ENCODE measurements around the gene TCP11L1. TPM values are rescaled to one million over a fixed set of nuclear protein-coding genes. Genes with fewer than 3 reads are reported as not detected.
"Not testable (repeated sequence)": the region's sequence is repeated elsewhere in the genome, so short reads cannot be mapped to it uniquely, and the experiment has no call there.

Gene TCP11L1
- total RNA-seq, 1 donor from 2014 or later = 23.2 TPM

DNA sequence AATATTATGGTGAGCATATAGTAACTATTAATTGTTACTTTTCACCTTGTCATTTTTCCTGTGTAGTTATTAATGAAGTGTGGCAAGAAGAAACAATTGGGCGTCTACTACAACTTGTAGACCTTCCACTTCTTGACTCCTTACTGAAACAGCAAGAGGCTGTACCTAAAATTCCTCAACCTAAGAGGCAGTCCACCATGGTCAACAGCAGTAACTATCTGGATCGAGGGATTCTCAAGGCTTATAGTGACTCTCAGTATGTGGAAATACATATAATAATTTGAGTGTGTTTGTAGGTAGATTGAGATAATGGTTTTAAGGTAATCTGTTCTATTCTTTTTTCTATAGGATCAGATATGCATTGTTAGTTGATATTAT, 10.8 kb upstream of the TCP11L1 start:
- DNase-seq (ENCODE audit: extremely low read depth, low read depth, low spot score) = no peak

DNA sequence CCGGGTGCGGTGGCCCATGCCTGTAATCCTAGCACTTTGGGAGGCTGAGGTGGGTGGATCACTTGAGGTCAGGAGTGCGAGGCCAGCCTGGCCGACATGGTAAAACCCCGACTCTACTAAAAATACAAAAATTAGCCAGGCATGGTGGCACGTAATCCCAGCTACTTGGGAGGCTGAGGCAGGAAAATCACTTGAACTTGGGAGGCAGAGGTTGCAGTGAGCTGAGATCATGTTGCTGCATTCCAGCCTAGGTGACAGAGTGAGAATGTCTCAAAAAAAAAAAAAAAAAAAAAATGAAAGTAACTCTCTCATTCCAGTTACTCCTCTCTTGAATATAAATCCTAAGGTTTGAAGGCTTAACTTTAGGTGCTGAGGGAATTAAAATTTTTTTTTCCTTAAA, 10.2 kb upstream of the TCP11L1 start:
- DNase-seq (ENCODE audit: extremely low read depth, low read depth, low spot score) = not testable (repeated sequence)

DNA sequence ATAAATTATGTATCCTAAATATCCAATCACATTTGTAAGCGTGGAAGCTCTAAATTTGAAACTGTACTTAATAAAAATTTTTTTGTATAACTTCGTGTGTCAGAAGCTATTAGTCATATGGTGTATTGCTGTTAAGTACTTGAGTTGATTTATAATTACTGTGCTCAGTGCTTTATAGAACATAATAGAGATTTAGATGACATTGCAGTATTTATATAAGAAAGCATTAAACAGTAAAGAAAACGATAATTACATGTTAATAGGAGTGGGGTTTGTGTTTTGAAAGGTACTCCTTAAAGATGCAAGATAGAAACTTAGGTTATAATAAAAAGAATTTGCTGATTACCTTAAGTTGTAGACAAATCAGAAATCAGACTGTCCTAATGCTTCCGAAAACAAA, 5.9 kb upstream of the TCP11L1 start:
- no peak for DNase-seq (ENCODE audit: extremely low read depth, low read depth, low spot score)

DNA sequence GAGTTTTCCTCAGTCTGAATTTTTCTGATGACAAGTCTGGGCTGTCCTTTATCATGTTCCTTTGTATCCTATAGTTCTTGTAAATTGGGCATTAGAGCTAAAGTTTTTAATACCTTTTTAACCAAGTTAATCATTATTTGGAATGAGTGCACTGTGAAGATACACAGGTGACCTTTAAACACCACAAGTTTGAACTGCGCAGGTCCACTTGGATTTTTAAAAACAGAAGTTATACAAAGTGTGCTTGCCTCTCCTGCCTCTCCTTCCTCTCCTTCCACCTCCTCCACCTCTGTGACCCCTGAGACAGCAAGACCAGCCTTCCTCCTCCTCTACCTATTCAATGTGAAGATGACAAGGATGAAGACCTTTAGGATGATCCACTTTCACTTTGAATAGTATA, 4.4 kb upstream of the TCP11L1 start:
- no peak for DNase-seq (ENCODE audit: extremely low read depth, low read depth, low spot score)

DNA sequence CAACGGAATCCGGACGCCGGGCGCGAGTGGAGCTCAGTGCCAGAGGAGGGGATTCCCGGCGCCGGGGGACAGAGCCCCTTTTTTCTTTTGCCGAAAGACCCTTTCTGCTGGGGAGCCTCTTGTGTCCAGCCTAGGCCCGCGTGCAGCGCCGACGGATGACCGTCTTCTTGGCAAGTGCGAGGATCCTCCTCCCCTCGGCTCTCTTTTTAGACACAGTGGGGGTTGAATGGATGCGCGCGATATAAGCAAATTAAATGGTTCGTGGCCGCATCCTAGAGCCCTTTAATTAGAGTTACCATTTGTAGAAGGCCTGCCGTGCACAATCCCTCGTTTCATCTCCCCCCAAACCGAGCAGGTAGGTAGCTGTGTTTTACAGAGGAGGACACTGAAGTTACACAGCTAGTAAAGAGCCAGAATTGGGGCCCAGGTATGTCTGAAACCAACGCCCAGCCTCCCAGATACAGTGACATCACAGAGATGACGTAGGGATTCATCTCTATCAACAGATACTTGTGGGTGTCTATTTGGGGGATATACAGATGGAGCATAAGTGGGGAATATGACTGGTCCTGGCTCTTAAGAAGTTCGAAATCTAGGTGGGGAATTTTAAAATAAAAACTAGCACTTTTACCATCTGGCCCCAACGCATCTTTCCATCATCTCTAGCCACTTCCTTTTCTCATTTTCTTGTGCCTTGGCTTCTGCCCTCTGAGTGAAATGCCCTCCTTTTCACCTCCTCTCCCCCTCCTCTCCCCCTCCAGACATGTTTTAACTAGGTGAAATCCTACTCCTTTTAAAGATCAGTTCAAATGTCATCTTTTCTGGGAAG, 875 bp downstream of the TCP11L1 start:
- no peak for DNase-seq (ENCODE audit: extremely low read depth, low read depth, low spot score)

DNA sequence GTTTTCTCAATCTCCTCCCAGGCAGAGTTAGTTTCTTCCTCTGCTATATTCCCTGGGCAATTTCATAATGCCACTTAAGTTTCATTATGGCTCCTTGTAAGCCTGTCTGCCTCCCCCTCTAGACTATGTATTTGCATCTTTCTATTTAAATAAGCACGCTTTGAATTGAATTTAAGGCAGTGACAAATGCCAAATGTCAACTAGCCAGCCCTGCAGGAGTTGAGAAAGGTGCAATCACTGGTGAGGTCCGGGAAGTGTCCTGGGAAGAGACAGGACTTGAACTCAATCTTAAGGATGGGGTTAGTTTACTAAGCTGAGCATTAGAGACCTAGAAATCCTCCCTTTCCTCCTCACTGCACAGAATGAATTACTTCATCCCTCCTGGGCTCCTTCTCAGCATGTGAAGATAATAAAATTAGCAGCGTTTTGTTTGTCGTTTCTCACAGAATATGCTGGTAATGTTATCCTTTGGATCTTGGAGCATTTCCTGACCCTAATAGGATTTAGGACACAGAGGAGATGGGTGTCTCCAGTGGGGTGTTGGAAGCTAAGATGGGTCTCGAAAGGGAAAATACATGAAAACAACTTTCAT, 1.6 kb downstream of the TCP11L1 start:
- DNase-seq (ENCODE audit: extremely low read depth, low read depth, low spot score) = no peak

DNA sequence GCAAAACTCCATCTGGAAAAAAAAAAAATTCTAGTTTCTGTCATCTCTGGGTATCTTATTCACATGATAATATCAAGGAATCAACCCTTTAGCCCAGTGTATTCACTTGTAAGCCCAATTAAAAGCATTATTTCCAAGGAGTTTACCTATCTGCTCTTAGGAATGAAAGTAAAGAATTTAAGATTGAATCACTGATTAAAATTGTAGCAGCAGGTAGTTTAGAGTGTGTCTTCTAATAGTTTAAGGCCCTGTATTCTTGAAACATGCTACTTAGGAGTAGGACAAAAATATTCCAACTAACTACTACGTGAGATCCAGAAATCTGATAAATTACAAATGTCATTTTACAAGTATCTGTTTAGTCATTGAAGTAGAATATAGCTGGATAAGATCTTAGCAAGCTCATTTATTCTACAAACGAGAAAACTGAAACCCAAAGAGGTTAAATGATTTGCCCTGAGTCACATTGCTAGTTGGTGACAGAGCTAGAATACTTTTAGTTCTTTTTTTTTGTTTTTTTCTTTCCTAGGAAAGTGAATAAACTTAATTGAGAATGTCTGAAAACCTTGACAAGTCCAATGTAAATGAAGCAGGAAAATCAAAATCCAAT, 4.0 kb downstream of the TCP11L1 start:
- DNase-seq (ENCODE audit: extremely low read depth, low read depth, low spot score) = no peak

DNA sequence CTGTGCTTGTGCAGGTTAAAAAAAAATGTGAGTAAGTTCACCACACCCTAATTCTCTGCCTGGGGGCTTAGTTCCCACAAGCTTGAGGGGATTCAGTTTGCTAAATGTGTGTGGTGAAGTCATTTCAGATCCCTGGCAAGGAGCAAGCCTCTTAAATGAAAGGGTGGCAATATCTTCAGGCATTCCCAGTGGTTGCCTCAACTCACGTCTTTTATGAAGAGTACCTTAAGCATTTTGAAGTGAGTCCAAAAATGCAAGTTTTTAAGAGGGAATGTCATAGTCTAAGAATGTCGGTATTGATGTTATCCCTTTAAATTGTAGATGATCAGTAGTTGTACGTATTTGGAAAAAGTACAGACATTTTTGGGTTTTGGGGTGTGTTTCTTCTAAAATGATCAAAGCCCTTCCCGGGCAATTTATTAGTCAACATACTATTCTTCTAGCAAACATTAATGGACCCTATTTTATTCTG, 4.9 kb downstream of the TCP11L1 start:
- no peak for DNase-seq (ENCODE audit: extremely low read depth, low read depth, low spot score)

DNA sequence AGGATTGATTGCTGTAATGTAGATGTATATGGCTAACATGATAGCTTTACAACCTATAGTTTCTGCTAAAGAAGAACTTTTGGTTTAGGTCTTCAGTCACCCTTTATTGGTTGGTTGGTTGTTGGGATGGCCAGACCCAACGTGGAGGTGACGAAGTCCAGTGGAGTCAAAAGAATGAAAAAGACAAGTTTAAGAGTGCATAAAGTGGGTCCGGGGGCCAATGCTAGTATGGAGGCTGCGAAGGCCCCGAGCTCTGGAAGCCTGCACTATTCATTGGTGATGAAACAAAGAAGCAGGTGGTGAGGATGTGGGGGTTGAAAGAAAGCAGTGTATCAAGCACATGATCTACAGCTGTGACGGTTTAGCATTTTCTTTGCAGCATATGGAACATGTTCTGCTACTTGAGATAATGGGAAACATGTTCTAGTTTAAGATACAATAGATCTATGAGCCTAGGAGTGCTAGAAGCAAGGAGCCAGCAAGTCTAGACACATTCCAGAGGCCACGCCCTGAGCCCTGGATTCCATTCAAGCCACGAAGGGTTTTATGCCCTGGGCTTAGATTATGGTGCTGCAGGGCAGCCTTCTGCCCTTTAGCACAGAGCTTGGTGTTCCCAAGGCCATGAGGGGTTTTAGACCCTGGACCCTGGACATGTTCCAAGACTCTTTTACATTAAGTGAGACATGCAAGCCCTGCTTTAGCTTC, 6.3 kb downstream of the TCP11L1 start:
- DNase-seq (ENCODE audit: extremely low read depth, low read depth, low spot score) = no peak

DNA sequence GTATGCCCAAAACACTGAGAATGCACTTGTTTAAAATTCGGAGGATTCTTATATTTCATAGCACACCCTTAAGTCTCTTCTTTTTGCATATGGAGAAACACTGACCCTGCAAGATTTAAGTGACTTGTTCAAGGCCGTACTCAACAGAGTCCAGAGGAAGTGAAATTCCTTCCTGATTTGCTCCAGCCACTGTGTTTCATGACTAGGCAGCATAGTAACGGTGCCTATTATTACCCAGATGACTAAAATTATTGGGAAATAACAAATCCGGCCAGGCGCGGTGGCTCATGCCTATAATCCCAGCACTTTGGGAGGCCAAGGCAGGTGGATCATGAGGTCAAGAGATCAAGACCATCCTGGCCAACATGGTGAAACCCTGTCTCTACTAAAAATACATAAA, 9.3 kb downstream of the TCP11L1 start:
- not testable (repeated sequence) for DNase-seq (ENCODE audit: extremely low read depth, low read depth, low spot score)

DNA sequence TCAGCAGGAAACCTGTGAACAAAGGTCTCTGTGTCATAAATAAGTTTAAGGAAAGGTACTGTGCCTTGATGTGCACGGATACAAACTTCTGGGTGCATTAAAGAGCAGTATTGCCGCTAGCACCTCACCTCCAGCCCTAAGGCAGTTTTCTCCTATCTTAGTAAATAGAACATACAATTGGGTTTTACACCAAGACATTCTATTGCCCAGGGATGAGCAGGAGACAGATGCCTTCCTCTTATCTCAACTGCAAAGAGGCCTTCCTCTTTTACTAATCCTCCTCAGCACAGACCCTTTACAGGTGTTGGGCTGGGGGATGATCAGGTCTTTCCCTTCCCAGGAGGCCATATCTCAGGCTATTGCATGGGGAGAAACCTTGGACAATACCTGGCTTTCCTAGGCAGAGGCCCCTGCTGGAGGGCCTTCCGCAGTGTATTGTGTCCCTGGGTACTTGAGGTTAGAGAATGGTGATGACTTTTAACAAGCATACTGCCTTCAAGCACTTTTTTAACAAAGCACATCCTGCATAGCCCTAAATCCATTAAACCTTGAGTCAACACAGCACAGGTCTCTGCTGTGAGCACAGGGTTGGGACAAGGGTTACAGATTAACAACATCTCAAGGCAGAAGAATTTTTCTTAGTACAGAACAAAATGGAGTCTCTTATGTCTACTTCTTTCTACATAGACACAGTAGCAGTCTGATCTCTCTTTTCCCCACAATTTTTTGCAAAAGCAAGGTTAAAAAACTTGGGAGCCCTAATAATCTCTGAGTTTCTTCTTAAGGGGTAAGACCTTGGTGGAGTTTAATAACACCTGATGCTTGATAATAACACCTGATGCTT, 10.4 kb downstream of the TCP11L1 start:
- not testable (repeated sequence) for DNase-seq (ENCODE audit: extremely low read depth, low read depth, low spot score)

DNA sequence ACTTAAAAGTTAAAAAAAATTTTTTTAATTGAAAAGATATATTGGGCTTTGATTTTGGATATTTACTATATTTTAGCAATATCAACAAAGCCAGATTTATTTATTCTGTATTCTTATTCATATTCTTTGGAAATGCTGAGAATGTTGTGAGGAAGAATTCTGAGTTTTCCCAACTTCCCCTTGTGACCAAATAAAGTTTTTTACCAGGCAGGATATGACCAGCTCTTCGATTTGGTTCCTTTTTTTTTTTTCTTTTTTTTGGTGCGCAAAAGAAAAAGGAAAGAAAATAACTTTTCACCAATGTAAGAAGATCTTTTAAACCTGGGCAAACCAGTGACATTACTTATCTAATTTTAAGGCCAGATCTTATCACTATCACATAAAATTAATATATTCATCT, 12.9 kb downstream of the TCP11L1 start:
- DNase-seq (ENCODE audit: extremely low read depth, low read depth, low spot score) = no peak

DNA sequence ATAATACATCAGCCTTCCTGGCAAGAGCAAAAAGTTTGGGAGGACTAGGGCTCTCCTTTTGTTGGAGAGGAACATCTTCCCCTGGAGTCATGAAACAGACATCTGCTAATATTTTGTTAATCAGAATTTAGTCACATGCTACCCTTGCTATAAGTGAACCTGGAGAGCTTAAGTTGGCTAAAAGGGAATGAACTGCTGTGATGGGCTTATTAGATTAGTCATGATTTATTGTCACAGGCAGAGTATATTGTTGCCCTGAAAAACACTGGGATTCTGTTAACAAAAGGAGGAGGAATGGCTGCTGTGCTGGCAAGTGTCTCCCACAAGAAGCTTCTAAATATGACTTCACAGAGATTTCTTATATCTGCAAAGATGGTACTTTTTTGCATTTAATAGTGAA, 16.0 kb downstream of the TCP11L1 start:
- DNase-seq (ENCODE audit: extremely low read depth, low read depth, low spot score) = no peak

DNA sequence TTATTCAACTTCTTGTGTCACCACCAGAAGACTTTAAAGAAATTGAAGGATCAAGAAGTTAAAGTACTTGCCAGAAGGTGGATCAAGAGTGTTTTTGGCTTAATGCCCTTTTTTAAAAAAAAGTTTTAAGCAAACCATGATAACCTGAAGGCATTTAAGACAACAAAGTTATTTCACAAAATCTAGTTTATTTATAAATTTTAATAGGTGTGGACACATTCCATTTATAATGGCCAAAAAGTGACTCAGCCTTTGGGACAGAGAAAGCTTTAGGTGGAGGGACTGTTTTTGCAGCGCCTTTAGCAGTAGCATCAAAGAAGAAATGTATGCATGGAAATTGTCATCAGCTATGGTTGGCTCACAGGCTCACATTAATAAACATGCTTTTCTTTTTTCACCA, 17.9 kb downstream of the TCP11L1 start:
- DNase-seq (ENCODE audit: extremely low read depth, low read depth, low spot score) = no peak

DNA sequence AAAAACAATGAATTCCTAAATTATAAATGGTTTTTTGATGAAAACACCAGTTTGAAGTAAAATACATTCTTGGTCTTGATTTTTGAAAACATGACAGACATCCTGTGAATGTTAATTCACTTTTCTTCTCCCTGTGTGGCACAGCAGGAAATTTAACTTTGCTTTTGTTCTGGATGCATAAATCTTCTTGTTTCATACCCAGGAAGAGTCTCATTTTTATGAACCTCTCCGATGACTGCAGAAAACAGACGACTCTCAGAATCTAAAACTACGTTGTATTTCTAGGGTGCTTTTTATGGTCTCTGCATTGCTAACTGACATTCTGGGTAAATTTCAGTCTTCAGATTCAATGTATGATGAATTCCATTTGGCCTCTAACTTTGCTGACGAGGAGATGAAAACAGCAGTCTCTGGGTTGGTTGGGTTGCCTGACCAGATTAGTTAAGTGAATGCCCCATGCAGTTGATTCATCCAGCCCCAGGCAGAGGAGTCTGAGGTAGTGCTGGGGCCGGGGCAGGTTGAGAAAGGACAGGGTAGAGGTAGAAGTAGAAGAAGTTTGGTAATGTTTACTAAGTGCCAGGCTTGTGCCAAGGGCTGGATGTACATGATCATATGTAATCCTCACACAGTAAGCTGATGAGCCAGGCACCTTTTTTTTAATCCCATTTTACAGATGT, 20.1 kb downstream of the TCP11L1 start:
- DNase-seq (ENCODE audit: extremely low read depth, low read depth, low spot score) = no peak

DNA sequence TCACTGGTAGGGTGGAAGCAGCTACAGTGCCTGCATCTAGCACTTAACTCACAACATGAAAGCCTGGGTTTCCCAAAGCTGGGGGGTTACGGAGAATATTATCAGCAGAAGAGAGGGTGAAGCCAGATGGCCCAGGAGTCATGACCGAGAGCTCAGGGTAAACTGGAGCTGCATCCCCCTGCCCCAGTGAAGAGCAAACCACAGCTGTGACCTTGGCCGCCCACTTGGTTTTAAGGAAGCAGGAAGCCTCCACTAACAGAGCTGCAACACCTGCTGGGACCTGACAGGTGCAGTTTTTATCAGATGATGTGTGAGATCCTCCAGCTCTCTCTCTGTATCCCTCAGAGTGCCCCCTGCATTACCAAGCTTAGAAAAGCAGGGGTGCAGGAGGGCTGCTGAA, 20.9 kb downstream of the TCP11L1 start:
- DNase-seq (ENCODE audit: extremely low read depth, low read depth, low spot score) = no peak

DNA sequence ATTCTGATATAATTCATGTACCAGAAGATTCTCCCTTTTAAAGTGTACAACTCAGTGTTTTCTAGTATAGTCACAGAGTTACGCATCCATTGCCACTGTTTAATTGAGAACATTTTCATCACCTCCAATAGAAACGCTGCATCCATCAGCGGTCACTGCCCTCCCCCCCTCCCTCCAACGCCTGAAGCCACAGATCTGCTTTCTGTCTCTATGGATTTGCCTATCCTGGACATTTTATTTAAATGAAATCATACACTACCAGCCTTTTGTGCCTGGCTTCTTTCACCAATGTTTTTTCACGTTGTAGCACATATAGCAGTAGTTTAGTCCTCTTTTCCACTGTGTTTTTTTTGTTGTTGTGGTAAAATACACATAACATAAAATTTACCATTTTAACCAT, 22.8 kb downstream of the TCP11L1 start:
- DNase-seq (ENCODE audit: extremely low read depth, low read depth, low spot score) = no peak

DNA sequence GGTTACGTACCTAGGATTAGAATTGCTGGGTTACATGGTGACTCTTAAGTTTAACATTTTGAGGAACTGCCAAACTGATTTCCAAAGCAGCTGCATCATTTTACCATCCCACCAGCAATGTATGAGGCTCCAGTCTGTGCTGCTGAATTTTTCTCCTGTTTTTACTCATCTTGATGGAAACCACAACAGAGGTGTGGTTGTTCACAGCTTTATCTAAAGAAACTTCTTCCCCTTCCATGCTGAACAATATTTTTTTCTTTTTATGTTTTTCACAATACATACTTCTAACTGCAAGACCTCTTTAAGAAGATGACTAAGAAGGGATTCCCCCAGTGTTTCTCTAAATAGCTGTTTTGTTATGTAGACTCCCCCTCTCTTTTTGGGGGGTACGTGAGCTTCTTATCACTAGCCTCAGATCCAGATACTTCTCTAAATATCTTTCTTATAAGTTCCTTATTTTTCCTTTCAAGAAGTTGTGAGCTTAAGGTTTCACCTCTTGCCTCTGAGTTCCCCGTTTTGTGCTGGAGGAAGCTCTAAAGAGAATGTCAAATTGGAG, 24.0 kb downstream of the TCP11L1 start:
- no peak for DNase-seq (ENCODE audit: extremely low read depth, low read depth, low spot score)

DNA sequence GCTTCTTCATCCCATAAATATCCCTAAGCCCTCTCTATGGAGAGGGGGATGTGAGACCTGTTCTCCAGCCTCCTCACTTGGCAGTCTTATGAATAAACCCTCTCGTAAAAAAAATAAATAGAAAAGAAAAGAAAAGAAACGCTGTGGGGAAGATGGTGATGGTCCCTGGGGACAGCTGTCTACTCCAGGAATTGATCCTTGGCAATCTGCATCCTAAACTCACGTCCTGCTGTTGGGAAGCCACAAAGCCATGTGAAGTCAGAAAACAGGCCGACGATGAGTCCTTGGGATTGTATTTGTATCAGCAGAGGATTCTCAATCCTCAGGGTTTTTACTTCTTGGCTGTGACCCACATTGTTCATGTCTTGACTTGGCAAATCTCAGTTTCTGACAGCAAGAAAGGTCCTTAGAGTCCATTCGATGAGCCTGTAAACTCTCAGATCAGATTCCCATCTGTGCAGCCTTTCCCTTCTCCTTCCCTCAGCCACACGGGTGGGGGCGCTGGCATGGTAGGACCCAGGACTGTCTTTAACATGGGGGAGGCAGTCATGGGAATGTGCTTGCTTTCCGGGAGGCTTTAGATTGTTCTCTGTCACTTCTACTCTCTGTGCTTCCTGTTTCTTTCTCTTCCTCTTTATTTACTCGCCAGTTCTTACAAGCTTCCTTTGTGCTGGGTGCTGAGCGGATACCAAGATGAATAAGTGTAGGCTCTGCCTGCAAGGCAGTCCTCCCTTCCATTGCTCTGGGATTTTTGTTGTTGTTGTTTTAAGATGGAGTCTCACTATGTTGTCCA, 24.9 kb downstream of the TCP11L1 start:
- DNase-seq (ENCODE audit: extremely low read depth, low read depth, low spot score) = no peak

Data from glomerular endothelial cell (primary cell).